OCI-LY1 (cell line): Measurements from ENCODE around the gene SLC7A7.

Source experiments
- H2AFZ ChIP-seq: fragments of 200-600 bp; sonication (generic), shearing (Covaris generic); 2 replicates; pipeline ENCODE4 v1.6.0; 2014; ENCODE audit warnings: antibody characterized with exemption, mild to moderate bottlenecking, low read length
- H3F3A ChIP-seq: fragments of 200-600 bp; sonication (generic), shearing (Covaris generic); 2 replicates; pipeline ENCODE4 v1.6.0; 2014; ENCODE audit warnings: mild to moderate bottlenecking, antibody characterized with exemption, low read length, moderate library complexity; ENCODE audit not compliant: insufficient read depth
- H3K27ac ChIP-seq: fragments of 200-600 bp; sonication (generic); 2 replicates; pipeline ENCODE4 v1.5.1; 2014; ENCODE audit warnings: low read length, mixed run types, mild to moderate bottlenecking, low read depth; ENCODE audit not compliant: poor library complexity, severe bottlenecking
- H3K27me3 ChIP-seq: fragments of 200-600 bp; sonication (generic); 2 replicates; pipeline ENCODE4 v1.6.0; 2014; ENCODE audit warnings: antibody characterized with exemption, mild to moderate bottlenecking, low read length, moderate library complexity; ENCODE audit not compliant: insufficient read depth
- H3K36me3 ChIP-seq: fragments of 200-600 bp; sonication (generic); 2 replicates; pipeline ENCODE4 v1.6.1; 2014; ENCODE audit warnings: mild to moderate bottlenecking, antibody characterized with exemption, low read length, moderate library complexity, mixed read lengths; ENCODE audit not compliant: insufficient read depth
- H3K4me1 ChIP-seq: fragments of 200-600 bp; sonication (generic); 2 replicates; pipeline ENCODE4 v1.5.1; 2014; ENCODE audit warnings: mild to moderate bottlenecking, low read length, moderate library complexity; ENCODE audit not compliant: insufficient read depth, severe bottlenecking
- H3K4me2 ChIP-seq: fragments of 200-600 bp; sonication (generic), shearing (Covaris generic); 2 replicates; pipeline ENCODE4 v1.6.1; 2014; ENCODE audit warnings: low read length
- H3K4me3 ChIP-seq: fragments of 200-600 bp; sonication (generic); 2 replicates; pipeline ENCODE4 v1.5.1; 2014; ENCODE audit warnings: low read length, low read depth, mild to moderate bottlenecking, mixed read lengths; ENCODE audit not compliant: poor library complexity, severe bottlenecking
- H3K79me2 ChIP-seq: fragments of 200-600 bp; shearing (Covaris generic); 2 replicates; pipeline ENCODE4 v1.6.1; 2016; ENCODE audit warnings: mixed run types, low read length, mixed read lengths; ENCODE audit not compliant: insufficient read depth
- H3K9ac ChIP-seq: fragments of 200-600 bp; sonication (generic), shearing (Covaris generic); 2 replicates; pipeline ENCODE4 v1.6.1; 2014; ENCODE audit warnings: mild to moderate bottlenecking, low read length, mixed read lengths
- H3K9me2 ChIP-seq: fragments of 200-600 bp; sonication (generic), shearing (Covaris generic); 2 replicates; pipeline ENCODE4 v1.6.1; 2014; ENCODE audit warnings: low read depth, mild to moderate bottlenecking, low read length, mixed read lengths
- H3K9me3 ChIP-seq: fragments of 200-600 bp; shearing (Covaris generic); 2 replicates; pipeline ENCODE4 v1.6.1; 2014; ENCODE audit warnings: low read length, mixed read lengths
- H4K20me1 ChIP-seq: fragments of 200-600 bp; sonication (generic), shearing (Covaris generic); 2 replicates; pipeline ENCODE4 v1.6.0; 2016; ENCODE audit warnings: mild to moderate bottlenecking, low read length; ENCODE audit not compliant: insufficient read depth
- EZH2 ChIP-seq: fragments of 200-600 bp; sonication (generic), shearing (Covaris generic); IDR thresholded peaks from 2 replicates; pipeline ENCODE4 v1.8.0; 2017; ENCODE audit warnings: borderline replicate concordance, mixed run types, mild to moderate bottlenecking, antibody characterized with exemption, low read length, moderate library complexity, mixed read lengths
- TF ChIP-seq, protein P1 (sequence below): fragments of 200-600 bp; sonication (generic), shearing (Covaris generic); IDR thresholded peaks from 2 replicates; pipeline ENCODE4 v1.5.1; 2017; ENCODE audit warnings: mild to moderate bottlenecking, antibody characterized with exemption, low read length, moderate library complexity, mixed read lengths

The SLC7A7 gene

DNA sequence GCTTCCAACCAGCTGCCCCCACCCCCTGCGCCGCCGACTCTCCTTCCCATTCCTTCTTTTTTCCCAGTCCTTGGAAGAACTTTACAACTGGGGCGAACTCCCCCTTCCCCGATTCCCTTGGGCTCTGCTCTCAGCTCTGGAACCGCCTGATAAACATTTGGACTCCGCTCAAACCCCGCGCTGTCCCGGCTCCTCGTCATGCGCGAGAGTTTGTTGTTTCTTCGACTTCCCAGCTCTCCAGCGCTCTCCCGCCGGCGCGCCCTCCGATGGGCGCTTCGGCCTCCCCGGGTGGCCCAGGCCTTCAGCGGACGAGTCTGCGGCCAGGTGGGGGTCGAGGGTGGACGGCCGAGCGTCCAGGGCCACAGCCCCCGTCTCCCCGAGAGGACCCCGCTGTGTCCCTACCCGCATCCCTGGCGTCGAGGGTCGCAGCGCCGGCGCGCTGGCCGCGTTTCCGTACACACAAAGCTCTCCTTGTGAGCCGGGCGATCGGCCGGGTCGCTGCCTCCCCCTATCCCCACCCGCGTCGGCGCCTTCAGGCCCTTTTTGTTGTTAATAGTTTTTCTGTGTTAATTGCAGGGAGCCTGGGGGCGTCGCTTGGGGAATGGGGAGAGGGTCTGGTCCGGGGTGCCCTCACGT lies 22.0 kb upstream of the SLC7A7 start:
- Histone ChIP-seq H3K79me2 (no peaks in the 10 kb centered on the region), H3K27ac (no peak overlapping the region), H3F3A (no peaks in the 10 kb centered on the region), H3K4me2 (no peak overlapping the region), H3K36me3 (peaks cover 27% of the 10 kb centered on the region), H3K4me1 (no peaks in the 10 kb centered on the region), H3K4me3 (no peak overlapping the region), H2AFZ (no peak overlapping the region), H4K20me1 (no peaks in the 10 kb centered on the region), H3K9me3 (no peaks in the 10 kb centered on the region), H3K9ac (no peak overlapping the region), H3K27me3 (no peaks in the 10 kb centered on the region), H3K9me2 (no peaks in the 10 kb centered on the region)
- TF ChIP-seq, protein P1, sequence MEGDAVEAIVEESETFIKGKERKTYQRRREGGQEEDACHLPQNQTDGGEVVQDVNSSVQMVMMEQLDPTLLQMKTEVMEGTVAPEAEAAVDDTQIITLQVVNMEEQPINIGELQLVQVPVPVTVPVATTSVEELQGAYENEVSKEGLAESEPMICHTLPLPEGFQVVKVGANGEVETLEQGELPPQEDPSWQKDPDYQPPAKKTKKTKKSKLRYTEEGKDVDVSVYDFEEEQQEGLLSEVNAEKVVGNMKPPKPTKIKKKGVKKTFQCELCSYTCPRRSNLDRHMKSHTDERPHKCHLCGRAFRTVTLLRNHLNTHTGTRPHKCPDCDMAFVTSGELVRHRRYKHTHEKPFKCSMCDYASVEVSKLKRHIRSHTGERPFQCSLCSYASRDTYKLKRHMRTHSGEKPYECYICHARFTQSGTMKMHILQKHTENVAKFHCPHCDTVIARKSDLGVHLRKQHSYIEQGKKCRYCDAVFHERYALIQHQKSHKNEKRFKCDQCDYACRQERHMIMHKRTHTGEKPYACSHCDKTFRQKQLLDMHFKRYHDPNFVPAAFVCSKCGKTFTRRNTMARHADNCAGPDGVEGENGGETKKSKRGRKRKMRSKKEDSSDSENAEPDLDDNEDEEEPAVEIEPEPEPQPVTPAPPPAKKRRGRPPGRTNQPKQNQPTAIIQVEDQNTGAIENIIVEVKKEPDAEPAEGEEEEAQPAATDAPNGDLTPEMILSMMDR: no peak
- no peak for TF ChIP-seq EZH2

DNA sequence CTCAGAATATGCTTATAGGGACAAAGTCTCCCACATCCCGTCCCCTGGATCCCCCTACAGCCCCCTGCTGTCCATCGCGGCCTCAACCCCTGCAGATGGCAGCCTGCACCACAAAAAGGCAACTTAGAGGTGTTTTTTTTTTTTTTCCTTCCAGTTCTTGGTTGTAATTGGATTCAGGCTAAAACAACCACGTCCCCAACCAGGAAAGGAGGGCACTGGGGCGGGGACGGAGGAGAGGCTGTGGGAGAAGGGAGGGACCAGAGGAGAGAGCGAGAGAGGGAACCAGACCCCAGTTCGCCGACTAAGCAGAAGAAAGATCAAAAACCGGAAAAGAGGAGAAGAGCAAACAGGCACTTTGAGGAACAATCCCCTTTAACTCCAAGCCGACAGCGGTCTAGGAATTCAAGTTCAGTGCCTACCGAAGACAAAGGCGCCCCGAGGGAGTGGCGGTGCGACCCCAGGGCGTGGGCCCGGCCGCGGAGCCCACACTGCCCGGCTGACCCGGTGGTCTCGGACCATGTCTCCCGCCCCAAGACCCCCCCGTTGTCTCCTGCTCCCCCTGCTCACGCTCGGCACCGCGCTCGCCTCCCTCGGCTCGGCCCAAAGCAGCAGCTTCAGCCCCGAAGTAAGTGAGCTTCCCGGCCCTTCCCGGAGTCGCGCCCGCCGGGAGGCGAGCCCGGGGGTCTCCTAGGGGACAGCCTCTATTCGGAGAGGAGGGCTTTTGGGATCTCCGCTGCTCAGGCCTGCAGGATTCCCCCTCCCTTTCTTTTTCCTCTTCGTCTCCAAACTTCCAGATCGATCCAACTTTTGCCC lies 21.3 kb upstream of the SLC7A7 start, which contains the start of gene MMP14:
Gene MMP14, plus strand, starts transcription at position 285 of the 813 bp plus-strand sequence. Its CDS starts 233 bp downstream, at position 518.
- H3K9me3 ChIP-seq: no peaks in the 10 kb centered on the region
- no peak within 1 kb of the TSS for H3K4me3 ChIP-seq
- H3K4me1 ChIP-seq: no peaks in the 10 kb centered on the region
- H3K9me2 ChIP-seq: no peaks in the 10 kb centered on the region
- no peak within 1 kb of the TSS for H3K4me2 ChIP-seq
- peaks cover 35% of the 10 kb centered on the region for H3K36me3 ChIP-seq
- H3K79me2 ChIP-seq: no peaks in the 10 kb centered on the region
- H3K9ac ChIP-seq: no peak within 1 kb of the TSS
- no peak for TF ChIP-seq EZH2
- TF ChIP-seq, protein P1: no peak
- H3K27ac ChIP-seq: no peak within 1 kb of the TSS
- no peaks in the 10 kb centered on the region for H4K20me1 ChIP-seq
- H3K27me3 ChIP-seq: no peaks in the 10 kb centered on the region
- H3F3A ChIP-seq: no peaks in the 10 kb centered on the region
- H2AFZ ChIP-seq: no peak within 1 kb of the TSS

DNA sequence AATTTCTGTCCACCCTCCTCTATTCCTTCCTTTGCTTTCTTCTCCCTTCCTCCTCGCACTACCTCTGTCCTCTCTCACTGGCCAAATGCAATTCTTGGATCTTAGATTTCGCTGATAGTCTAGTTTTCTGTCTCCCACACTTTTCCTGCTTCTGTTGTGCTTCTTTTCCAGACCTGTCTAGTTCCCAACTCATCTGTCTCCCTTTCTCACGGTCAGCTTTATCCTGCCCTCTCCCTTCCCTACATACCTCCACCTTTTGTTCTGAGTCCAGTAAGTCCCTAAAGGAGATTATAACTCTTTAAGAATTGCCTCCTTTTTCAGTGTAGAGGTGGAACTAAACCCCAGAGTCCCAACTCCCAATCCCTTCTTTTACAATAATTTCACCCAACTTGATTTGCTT lies 20.3 kb upstream of the SLC7A7 start:
- Histone ChIP-seq H3K9me2 (no peaks in the 10 kb centered on the region), H3K36me3 (peaks cover 38% of the 10 kb centered on the region), H3K27me3 (no peaks in the 10 kb centered on the region), H3K4me1 (peaks cover 7% of the 10 kb centered on the region), H3K79me2 (peaks cover 2% of the 10 kb centered on the region), H3K9me3 (no peaks in the 10 kb centered on the region), H3K4me3 (no peak overlapping the region), H3F3A (no peaks in the 10 kb centered on the region), H3K27ac (no peak overlapping the region), H2AFZ (no peak overlapping the region), H3K9ac (no peak overlapping the region), H4K20me1 (no peaks in the 10 kb centered on the region), H3K4me2 (no peak overlapping the region)
- TF ChIP-seq EZH2: no peak
- TF ChIP-seq, protein P1: no peak
